ENCODE data around the gene ZBTB38.

DNA sequence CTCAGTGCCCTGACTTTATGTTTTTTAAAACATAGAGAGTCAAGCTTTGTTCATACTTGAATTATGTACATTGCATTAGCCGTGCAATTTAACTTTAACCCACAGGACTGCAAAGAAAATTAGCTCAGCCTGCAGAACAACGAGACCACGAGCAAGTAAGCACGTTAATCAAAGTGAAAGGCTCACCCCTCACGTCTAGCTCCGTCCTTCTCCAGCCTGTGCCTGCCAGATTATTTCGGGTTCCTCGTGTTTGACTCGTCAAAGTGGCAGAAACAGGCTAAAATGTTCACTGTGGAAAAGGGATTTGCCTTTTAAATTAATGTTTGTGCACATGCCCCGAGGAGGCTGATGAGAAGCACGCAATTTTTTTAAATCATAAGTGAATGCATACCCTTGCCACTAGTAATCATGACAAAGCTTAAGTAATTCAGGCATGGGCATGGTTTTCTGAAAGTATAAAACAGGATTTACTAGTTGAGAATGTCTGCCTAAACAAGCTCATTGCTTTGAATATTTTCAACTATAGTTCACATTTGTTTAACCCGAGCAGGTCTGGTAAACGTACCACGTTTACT is 15.3 kb downstream of the ZBTB38 start:
- no peak for TF ChIP-seq EZH2phosphoT487 (IDR thresholded peaks at IDR 0.05; ENCODE audit: unreplicated experiment)
- TF ChIP-seq POLR2AphosphoS5 (IDR thresholded peaks at IDR 0.05; ENCODE audit: low read depth) = no peak
- TF ChIP-seq CTCF (conservative IDR thresholded peaks at IDR 0.05; ENCODE audit: low read depth in 2 of 2) = no peak
- no peak for TF ChIP-seq EZH2 (IDR thresholded peaks at IDR 0.05; ENCODE audit: low read depth, unreplicated experiment)
- no peak for TF ChIP-seq ZNF331 (CRISPR knock-in tag; IDR thresholded peaks at IDR 0.05; ENCODE audit: low read depth)
- TF ChIP-seq ZNF114 (CRISPR knock-in tag; IDR thresholded peaks at IDR 0.05) = no peak
- TF ChIP-seq, protein P1, sequence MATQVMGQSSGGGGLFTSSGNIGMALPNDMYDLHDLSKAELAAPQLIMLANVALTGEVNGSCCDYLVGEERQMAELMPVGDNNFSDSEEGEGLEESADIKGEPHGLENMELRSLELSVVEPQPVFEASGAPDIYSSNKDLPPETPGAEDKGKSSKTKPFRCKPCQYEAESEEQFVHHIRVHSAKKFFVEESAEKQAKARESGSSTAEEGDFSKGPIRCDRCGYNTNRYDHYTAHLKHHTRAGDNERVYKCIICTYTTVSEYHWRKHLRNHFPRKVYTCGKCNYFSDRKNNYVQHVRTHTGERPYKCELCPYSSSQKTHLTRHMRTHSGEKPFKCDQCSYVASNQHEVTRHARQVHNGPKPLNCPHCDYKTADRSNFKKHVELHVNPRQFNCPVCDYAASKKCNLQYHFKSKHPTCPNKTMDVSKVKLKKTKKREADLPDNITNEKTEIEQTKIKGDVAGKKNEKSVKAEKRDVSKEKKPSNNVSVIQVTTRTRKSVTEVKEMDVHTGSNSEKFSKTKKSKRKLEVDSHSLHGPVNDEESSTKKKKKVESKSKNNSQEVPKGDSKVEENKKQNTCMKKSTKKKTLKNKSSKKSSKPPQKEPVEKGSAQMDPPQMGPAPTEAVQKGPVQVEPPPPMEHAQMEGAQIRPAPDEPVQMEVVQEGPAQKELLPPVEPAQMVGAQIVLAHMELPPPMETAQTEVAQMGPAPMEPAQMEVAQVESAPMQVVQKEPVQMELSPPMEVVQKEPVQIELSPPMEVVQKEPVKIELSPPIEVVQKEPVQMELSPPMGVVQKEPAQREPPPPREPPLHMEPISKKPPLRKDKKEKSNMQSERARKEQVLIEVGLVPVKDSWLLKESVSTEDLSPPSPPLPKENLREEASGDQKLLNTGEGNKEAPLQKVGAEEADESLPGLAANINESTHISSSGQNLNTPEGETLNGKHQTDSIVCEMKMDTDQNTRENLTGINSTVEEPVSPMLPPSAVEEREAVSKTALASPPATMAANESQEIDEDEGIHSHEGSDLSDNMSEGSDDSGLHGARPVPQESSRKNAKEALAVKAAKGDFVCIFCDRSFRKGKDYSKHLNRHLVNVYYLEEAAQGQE (IDR thresholded peaks at IDR 0.05; ENCODE audit: unreplicated experiment) = no peak
- no peak for TF ChIP-seq NANOG (IDR thresholded peaks at IDR 0.05; ENCODE audit: borderline replicate concordance)
- no peak for TF ChIP-seq CREB1 (CRISPR knock-in tag; IDR thresholded peaks at IDR 0.05; ENCODE audit: low read depth)
- TF ChIP-seq STAT1 (IDR thresholded peaks at IDR 0.05; ENCODE audit: unreplicated experiment) = no peak
- no peak for TF ChIP-seq ETS1 (IDR thresholded peaks at IDR 0.05)

Measured in GM23338 (cell line).